GM18502 (cell line): Measurements from ENCODE around the gene IGF2R.
"Not testable (repeated sequence)": the region's sequence is repeated elsewhere in the genome, so short reads cannot be mapped to it uniquely, and the experiment has no call there.

Experiments
- ATAC-seq: cut with Tn5 transposase; IDR thresholded peaks from one replicate; pipeline ENCODE4 v1.9.1; 2021; ENCODE audit warnings: mild to moderate bottlenecking; ENCODE audit not compliant: unreplicated experiment, poor library complexity

The IGF2R gene

GRCh38 chr6:160088784-160089533 lies 120.1 kb downstream of the IGF2R start:
- ATAC-seq: no peak

DNA sequence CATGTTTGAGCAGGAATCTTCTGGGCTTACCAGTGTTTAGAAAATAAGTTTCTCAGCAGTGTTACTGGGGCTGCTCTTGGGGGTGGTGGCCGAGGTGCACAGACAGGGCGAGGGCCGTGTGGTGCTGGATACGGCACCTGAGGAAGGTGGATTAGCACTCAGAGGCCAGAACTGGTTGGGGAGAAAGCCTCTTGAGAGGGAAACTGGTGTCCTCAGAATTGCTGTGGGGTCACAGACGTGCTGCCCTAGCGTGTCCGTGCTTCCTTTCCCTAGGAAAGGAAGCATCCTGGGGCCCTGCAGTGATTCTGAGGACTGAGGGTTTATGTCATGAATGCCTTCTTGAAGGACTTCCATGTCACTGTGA lies 120.6 kb downstream of the IGF2R start:
- ATAC-seq: no peak

DNA sequence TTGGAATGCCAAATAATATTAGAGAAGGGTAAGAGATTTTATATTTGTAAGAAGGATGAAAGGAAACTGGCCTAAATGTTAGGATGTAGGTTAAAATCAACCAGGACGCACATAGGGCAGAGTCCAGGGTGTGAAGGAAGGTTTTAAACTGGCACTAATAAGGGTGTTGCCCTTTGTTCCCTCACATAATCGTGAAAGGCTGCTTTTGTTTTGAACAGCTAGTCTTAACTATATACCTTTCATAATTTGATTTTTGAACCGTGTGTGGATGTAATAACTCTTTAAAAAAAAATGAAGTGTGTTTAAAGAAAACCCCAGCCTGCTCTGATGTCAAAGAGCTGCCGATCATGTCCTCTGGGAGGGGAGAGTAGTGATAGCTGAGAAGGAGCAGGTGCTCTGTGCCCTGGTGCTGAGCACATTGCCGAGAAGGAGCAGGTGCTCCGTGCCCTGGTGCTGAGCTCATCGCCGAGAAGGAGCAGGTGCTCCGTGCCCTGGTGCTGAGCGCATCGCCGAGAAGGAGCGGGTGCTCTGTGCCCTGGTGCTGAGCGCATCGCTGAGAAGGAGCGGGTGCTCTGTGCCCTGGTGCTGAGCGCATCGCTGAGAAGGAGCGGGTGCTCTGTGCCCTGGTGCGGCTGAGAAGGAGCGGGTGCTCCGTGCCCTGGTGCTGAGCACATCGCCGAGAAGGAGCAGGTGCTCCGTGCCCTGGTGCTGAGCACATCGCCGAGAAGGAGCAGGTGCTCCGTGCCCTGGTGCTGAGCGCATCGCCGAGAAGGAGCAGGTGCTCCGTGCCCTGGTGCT lies 121.8 kb downstream of the IGF2R start:
- not testable (repeated sequence) for ATAC-seq

DNA sequence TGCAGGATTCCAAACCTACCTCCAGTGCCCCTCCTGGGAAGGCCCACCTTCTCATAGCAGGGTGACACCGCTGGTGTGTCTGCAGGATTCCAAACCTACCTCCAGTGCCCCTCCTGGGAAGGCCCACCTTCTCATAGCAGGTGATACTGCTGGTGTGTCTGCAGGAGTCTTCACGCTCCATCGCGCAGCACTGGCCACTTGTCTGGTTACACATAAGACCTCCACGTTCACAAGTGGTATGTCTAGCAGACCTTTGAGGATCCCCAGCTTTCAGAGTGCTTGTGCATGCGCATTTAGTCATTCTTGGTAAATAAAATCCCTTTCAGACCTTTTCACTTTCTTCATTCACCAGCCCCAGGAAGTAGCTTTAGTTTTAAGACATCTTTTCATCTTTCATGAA lies 123.3 kb downstream of the IGF2R start:
- ATAC-seq: not testable (repeated sequence)

DNA sequence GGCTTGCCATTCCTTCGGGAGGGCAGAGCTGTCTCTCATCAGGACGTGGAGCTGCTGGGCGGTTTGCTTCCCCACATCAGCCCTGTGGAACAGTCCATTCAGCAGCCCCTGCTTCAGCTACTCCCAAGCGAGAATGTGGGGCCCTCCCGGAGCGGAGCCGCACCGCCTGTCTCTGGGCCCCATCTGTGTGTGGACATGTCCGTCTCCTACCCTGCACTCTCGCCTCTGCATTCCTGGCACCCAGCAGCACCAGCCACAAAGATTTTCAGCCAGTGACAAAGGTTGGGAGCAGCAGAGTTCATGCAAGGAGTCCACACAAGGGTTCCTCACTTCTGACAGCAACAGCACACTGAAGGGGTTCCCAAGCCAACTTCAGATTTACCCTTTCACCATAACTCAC lies 123.7 kb downstream of the IGF2R start:
- no peak for ATAC-seq

DNA sequence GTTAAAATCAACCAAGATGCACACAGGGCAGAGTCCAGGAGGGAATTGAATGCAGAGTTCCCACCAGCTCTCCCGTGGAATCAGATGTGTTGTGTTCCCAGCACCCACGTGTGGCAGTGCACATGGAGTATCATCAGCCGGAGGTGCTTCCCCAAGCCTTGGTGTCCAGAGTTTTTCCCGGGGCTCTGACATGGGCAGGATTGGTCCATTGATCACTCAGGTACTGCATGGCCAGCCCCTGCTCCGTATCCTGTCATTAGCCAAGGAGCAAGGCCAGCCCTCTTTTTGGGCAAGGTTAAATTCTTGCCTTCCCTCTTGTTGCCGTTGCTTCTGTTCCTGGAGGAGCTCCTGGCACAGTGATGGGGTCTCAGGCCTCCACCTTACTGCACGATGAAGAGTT lies 124.2 kb downstream of the IGF2R start:
- ATAC-seq: no peak

DNA sequence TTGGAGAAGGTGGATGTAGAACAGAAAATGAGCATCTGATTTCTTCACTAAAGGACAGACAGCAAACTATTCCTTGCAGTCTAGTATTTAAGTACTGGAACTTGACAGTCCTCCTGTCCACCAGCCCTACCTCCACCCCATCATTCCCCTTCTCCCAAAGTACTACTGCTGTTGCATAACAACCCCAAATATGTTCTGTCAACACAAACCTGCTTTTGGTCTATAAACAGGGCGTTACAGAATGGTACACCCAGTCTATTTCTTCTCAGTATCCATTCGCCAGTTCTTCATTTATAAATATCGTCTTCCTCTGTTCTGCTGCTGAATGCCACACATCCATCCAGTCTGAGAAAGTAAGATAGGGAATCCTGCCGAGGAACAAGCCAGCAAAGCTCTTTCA lies 125.1 kb downstream of the IGF2R start:
- ATAC-seq: no peak

- ATAC-seq: no peak
Measured at GRCh38 chr6:160095146-160095845, 126.4 kb downstream of the IGF2R start.

DNA sequence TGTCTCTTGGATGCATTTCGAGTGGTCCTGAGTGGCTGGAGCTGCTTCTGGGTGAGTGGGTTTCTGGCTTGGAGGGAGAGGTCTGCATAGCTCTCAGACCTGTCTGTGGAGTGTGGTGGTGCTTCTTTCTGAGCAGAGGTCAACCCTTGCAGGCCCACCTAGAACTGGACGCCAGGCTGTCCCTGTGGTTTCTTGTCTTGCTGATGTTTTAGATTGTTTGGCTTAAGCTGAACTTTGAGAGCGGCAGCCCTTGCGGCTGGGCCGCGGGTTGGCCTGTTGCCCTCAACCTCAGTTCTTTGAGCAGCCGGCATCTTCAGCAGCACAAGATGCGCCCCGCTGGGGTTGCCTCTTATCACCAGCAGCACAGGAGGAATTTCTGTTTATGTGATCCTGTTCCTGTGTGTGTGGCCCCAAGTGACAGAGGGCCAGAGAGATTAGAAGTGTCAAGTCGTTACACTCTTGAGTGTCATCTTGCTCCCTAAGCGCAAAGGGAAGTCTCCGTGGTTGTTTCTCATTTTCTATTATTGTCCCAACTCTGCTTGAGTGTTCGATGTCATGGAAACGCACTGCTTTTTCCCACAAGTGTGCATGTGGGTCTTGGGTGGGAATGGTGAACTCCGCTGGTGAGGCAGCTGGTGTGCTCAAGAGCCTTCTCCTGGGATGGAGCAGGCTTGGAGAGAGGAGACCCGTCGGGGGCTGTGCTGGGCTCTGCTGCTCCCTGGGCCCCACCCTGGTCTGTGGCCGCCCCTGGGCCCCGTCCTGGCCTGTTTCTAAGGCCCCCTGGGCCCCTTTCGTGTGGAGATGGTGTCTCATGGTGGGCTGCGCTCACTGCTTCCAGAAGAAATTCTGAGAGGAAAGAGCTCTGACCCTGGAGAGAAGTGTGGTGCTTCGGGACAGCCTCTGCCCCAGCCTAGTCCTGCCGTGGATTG lies 132.7 kb downstream of the IGF2R start:
- no peak for ATAC-seq

- no peak for ATAC-seq
Measured at GRCh38 chr6:160102399-160102798, 133.5 kb downstream of the IGF2R start.

GRCh38 chr6:160102956-160103824 lies 134.3 kb downstream of the IGF2R start:
- no peak for ATAC-seq

GRCh38 chr6:160103825-160104100 lies 134.9 kb downstream of the IGF2R start:
- ATAC-seq: no peak

GRCh38 chr6:160104821-160105517 lies 136.1 kb downstream of the IGF2R start:
- no peak for ATAC-seq

DNA sequence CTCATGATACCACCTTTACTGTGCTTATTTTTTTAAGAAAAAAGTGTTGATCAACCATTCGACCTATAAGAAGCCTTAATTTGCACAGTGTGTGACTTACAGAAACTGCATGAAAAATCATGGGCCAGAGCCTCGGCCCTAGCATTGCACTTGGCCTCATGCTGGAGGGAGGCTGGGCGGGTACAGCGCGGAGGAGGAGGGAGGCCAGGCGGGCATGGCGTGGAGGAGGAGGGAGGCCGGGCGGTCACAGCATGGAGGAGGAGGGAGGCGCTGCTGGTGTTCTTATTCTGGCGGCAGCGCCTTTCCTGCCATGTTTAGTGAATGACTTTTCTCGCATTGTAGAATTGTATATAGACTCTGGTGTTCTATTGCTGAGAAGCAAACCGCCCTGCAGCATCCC lies 137.1 kb downstream of the IGF2R start:
- no peak for ATAC-seq

DNA sequence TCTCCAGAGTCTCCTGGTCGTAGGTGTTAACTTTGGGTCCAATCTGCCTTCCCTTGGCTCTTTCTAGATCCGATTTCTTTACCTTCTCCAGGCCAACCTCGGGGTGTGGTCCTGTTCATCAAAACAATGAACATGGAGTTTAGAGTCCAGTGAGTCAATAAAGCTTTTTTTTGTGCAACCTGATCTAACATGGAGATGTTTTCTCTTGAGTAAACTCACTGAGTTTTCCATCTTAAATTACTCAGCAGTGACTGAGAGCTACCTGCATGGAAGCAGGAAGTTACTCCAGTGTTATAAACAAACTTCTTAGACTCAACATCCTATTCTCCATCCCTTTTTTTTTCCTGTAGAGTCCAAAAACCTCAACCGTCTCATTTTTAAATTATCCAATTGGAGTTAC lies 137.8 kb downstream of the IGF2R start:
- ATAC-seq: no peak

DNA sequence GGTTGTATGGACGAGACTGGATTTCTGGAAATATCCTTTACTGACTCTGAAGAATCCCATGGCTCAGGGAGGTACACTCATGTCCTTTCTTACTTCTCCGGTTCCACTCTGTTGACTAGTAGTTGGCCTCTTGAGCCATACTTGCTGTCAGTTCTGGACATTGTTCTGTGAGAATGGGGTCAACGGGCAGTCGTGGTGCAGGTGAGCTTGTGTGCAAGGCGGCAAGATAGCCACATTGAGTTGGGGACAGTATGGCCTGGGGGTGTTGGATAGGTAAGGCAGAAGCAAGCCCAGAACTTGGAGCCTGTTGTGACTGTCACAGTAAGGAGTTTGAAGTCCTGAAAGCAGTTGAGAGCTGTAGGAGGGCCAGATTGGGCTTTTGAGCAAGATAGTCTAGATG lies 139.2 kb downstream of the IGF2R start:
- ATAC-seq: no peak

DNA sequence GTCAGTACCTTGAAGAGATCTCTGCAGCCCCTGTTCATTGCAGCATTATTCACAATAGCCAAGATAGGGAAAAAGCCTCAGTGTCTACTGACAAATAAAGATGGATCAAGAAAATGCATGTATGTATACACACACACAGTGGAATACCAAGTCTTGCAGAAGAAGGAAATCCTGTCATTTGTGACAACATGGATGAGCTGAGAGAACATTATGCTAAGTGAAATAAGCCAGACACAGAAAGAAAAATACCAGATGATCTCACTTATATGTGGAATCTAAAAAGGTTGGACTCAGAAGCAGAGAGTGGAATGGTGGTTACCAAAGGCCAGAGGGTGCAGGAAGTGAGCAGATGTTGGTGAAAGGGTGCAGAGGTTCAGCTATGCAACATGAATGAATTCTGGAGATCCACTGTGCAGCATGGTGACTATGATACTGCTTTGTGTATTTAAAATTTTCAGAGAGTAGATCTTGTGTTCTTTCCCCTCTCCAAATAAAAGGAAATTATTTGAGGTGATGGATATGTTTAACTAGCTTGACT lies 141.8 kb downstream of the IGF2R start:
- no peak for ATAC-seq

GRCh38 chr6:160111806-160112205 lies 142.9 kb downstream of the IGF2R start:
- ATAC-seq: no peak
